GM06990 (cell line): ENCODE data around the gene FBN2.

Source experiments
- DNase-seq: peaks from one replicate; pipeline ENCODE4 v3.0.0-alpha.2; 2011; ENCODE audit not compliant: insufficient read length; ENCODE audit errors: extremely low read depth
- H3K27me3 ChIP-seq: replicated peaks from 2 replicates; pipeline ENCODE4 v1.6.0; 2011; ENCODE audit warnings: low read length; ENCODE audit not compliant: control insufficient read depth, insufficient read depth
- H3K36me3 ChIP-seq: 2 replicates; pipeline ENCODE4 v1.5.1; 2011; ENCODE audit warnings: low read length; ENCODE audit not compliant: control insufficient read depth, insufficient read depth
- H3K4me3 ChIP-seq: replicated peaks from 2 replicates; pipeline ENCODE4 v1.5.1; 2011; ENCODE audit warnings: low read depth, mild to moderate bottlenecking, control low read depth, low read length
- CTCF ChIP-seq: IDR thresholded peaks from 2 replicates; pipeline ENCODE4 v1.5.1; 2011; ENCODE audit warnings: low read length, control low read depth, mild to moderate bottlenecking, inconsistent platforms; ENCODE audit not compliant: insufficient read depth, poor library complexity, severe bottlenecking

FBN2 gene

GRCh38 chr5:128284236-128284635 lies 253.8 kb downstream of the FBN2 start:
- Histone ChIP-seq H3K4me3 (no peak overlapping the region), H3K27me3 (no peaks in the 10 kb centered on the region; the same call in 1 of the 2 replicates), H3K36me3 (no peaks in the 10 kb centered on the region)
- TF ChIP-seq CTCF, result no peak
- DNase-seq, result no peak

GRCh38 chr5:128279345-128279744 lies 258.7 kb downstream of the FBN2 start:
- DNase-seq, result no peak
- no peak overlapping the region for H3K4me3 ChIP-seq
- no peak for TF ChIP-seq CTCF
- H3K27me3 ChIP-seq, result no peaks in the 10 kb centered on the region
- H3K36me3 ChIP-seq, result no peaks in the 10 kb centered on the region; the same call in 1 of the 2 replicates

- Histone ChIP-seq H3K4me3 (no peak overlapping the region), H3K27me3 (no peaks in the 10 kb centered on the region), H3K36me3 (no peaks in the 10 kb centered on the region; the same call in 1 of the 2 replicates)
- no peak for DNase-seq
- no peak for TF ChIP-seq CTCF
Measured at GRCh38 chr5:128276537-128277216, 261.4 kb downstream of the FBN2 start.

- TF ChIP-seq CTCF, result no peak
- no peaks in the 10 kb centered on the region for H3K27me3 ChIP-seq
- no peak for DNase-seq
- no peaks in the 10 kb centered on the region; the same call in 1 of the 2 replicates for H3K36me3 ChIP-seq
- H3K4me3 ChIP-seq, result no peak overlapping the region
Measured at GRCh38 chr5:128274441-128274840, 263.6 kb downstream of the FBN2 start.

DNA sequence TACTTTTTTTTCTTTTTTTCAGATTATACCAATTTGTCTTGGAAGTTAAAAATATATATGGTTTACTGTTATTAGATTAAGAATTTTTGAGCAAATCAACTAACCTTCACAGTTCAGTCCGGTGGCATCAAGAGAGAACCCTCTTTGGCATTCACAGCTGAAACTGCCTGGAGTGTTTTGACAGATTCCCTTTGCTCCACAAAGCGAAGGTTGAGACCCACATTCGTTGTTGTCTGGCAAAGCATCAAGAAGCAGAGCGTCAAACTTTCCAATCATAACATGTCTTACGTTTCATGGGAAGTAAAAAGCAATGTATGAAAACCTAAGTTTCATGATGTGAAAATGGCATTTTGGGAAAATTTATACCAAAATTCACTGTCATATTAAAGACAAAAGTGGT lies 264.3 kb downstream of the FBN2 start:
- no peaks in the 10 kb centered on the region for H3K27me3 ChIP-seq
- TF ChIP-seq CTCF, result no peak
- H3K36me3 ChIP-seq, result no peaks in the 10 kb centered on the region; the same call in 1 of the 2 replicates
- DNase-seq, result no peak
- H3K4me3 ChIP-seq, result no peak overlapping the region
